ENCODE results near the gene TMX2.
"Not testable (repeated sequence)": the region's sequence is repeated elsewhere in the genome, so short reads cannot be mapped to it uniquely, and the experiment has no call there.

The TMX2 gene

DNA sequence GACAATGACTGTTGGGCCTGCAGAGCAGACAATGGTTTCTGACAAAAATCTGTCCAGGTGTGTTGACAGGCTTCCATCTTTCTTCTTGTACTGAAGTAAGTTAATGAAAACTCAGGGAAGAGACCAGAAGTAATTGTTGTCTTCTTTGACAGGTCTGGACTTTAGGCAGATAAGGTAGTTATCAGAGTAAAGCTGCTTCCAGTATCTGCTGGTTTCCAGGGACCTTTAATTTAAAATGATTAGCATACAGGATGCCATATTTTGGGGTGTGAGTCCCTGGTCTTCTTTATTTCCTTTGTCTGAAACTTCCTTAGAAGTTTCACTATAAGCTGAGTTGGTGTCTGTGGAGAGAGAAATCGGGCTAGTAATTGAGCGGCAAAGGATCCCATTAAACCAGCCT is 1.4 kb downstream of the TMX2 start:
- no peak for DNase-seq (ENCODE audit: low read depth)

DNA sequence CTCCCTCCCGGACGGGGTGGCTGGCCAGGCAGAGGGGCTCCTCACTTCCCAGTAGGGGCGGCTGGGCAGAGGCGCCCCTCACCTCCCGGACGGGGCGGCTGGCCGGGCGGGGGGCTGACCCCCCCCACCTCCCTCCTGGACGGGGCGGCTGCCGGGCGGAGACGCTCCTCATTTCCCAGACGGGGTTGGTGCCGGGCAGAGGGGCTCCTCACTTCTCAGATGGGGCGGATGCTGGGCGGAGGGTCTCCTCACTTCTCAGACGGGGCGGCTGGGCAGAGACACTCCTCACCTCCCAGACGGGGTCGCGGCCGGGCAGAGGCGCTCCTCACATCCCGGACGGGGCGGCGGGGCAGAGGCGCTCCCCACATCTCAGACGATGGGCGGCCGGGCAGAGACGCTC is 4.3 kb downstream of the TMX2 start:
- DNase-seq (ENCODE audit: low read depth) = not testable (repeated sequence)

DNA sequence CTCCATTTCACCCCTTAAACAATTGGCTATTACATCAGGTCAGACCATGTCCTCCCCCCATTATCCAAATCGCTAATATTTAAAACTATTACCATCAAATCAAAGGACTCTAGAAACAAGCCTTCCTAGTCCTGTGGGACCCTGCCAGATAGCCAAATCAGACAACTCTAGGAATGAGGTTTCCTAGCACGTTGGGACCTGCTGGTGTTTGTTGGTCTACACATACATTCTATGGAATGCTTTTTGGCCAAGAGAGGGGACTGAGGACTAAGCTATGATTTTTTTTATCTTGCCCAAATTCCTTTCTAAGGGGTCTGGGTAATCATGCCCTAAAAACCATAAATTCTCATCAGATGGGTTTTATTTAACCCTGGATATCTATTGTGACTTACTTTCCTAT is 14.8 kb downstream of the TMX2 start:
- DNase-seq (ENCODE audit: low read depth) = no peak

DNA sequence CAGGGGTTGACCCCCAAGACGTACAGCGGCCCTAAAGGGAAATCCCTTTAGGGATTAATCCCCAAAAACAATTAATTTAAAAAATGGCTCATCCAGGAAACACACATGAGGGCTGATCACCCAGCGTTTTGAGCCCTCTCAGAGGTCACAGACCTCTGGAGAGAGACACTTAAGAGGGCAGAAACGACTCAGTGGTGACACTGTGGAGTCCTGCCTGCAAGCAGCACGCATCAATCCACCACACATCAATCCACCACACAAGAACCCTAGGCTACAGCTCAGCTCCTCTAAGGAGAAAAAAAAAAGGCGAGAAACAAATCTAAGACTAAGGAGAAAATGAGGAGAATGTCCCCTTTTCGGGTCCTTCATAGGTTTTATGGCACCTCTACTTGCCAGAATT is 16.4 kb downstream of the TMX2 start:
- DNase-seq (ENCODE audit: low read depth) = no peak

DNA sequence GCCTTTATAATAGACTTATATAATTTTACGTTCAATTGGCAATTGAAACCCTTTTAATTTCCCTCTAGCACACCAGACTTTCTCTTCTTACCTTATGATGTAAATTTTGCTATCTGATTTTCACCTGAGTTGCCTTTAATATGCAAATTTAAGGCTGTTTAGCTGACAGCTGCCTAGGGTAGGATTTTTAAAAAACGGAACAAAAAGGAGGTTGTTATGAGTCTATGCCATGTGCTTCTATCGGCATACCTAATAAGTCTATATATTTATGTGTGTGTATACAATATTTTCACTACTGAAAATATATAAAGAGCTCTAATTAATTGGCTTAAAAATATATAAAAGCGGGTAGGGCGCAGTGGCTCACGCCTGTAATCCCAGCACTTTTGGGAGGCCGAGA is 17.1 kb downstream of the TMX2 start:
- no peak for DNase-seq (ENCODE audit: low read depth)

DNA sequence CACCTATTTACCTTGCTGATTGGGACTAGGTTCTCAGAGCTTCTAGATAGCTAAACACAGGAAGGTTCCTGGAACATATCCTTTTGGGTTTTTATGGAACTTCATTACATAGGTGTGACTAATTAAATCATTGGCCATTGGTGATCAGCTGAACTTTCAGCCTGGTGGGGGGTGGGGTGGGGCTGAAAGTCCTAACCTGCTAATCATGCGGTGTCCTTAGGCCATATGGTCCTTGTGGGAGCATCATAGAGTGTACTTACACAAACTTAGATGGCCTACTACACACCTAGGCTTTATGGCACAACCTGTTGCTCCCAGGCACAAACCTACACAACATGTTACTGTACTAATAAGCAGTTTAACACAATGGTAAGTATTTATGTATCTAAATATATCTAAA is 20.3 kb downstream of the TMX2 start:
- no peak for DNase-seq (ENCODE audit: low read depth)

DNA sequence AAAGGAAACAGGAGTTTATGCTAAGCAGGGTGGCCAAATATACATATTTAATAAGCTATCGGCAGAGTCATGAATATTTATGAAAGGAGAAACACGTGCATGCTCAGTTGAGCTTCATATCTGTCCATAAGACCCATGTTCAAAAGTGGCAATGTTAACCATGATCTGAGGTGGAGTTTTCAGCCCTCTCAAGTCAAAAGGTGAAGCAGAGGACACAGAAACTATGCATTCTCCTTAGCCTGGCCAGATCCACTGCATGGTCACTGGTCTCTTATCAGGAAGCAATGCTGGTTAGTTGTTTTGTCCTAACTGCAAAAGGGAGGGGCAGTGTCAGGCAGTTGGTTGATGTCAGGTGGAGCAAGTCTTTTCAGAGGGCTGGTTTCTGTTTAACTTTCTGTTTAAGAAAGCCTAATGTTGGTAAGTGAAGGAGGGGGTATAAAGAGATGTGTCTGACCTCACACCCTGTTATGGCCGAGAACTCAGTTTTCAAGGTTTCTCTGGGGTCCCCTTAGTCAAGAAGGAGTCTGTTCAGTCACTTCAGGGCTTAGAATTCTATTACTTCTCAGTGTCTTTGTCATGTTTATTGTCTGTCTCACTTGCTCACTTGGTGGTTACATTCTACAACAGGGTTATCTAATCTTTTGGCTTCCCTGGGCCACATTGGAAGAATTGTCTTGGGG is 23.4 kb downstream of the TMX2 start:
- no peak for DNase-seq (ENCODE audit: low read depth)

DNA sequence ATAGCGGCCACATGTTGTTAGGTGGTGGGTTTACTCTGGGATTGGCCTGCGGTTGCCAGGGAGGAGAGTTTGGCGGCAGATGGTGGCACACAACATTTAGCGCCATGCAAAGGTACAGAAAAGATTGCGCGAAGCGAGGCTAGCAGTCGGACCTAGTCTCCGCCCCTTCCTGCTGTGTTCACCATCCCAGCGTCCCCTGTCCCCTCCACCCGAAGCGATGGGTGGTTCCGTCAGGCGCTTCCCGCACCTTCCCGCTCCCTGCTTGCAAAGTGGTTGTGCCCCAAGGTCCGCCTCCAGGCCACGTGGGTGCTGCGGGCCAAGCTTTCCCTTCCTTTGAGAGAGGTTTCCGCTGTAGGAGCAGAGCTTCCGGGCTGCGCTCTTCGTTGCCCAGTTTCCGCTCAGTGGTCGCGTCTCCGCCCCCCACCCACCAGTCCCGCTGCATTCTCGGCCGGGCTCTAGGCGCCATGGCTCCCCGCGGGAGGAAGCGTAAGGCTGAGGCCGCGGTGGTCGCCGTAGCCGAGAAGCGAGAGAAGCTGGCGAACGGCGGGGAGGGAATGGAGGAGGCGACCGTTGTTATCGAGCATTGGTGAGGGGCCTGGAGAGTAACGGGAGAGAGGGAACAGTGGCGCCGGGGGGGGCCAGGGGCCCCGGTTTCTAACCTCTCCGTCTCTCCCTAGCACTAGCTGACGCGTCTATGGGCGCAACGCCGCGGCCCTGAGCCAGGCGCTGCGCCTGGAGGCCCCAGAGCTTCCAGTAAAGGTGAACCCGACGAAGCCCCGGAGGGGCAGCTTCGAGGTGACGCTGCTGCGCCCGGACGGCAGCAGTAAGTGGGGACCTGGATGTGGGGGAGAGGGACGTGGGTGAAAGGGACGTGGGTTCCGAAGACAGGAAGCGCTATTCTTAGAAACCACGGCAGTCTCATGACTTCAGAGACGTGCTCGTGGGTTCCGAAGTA is 29.0 kb downstream of the TMX2 start, which contains the start of gene SELENOH:
Gene SELENOH (plus strand): TSS at position 360 of the 955 bp plus-strand sequence. CDS start 105 bp downstream, at position 465.
- peak; percentile 96 for DNase-seq (ENCODE audit: low read depth)

DNA sequence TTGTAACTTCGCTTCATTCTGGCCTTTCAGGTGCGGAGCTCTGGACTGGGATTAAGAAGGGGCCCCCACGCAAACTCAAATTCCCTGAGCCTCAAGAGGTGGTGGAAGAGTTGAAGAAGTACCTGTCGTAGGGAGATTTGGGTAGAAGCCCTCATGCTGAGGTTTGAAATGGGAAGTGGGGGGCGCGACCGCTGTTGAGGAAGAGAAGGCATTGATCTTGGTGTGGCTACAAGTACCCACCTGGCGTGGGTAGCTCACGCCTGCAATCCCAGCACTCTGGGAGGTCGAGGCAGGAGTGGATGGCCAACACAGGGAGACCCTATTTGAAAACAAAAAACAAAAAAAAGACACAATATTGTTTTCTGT is 29.7 kb downstream of the TMX2 start:
- DNase-seq (ENCODE audit: low read depth) = no peak

DNA sequence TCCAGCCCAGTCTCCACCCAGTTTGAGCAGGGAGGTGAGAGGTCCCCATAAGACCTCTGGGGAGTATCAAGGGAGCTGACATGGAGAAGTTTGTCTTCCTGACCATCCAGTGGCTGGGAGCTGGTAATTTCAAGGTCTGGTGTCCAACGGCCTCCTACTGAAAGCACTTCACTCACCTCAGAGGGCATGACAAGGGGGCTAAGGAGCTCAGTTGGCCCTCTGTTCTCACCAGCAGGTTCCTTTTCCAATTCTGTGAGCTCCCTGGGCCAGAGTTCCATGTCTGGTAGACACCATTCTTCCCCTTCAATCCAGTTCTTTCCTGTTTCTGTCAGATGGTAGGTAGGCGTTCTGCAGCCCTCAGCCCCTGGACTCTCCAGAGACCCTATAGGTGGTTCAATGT is 32.0 kb downstream of the TMX2 start:
- DNase-seq (ENCODE audit: low read depth) = no peak

DNA sequence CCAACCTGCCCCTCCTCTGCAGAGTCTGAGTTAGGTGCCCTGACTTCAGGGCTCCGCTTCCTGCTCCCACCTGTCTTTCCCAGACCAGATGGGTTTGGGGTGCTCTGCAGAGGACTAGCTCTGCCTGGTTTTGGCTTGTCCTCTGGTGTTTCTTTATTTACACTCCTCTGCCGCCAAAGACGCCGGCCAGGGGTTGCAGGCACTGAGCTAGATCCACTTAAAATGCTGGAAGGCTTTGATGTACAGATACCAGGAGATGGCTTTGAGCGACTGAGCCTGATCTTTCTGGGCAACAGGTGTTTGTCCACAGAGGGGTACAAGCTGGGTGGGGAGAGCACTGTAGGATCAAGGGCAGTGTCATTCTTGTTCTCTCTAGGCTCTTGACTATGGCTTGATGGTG is 32.8 kb downstream of the TMX2 start:
- no peak for DNase-seq (ENCODE audit: low read depth)

DNA sequence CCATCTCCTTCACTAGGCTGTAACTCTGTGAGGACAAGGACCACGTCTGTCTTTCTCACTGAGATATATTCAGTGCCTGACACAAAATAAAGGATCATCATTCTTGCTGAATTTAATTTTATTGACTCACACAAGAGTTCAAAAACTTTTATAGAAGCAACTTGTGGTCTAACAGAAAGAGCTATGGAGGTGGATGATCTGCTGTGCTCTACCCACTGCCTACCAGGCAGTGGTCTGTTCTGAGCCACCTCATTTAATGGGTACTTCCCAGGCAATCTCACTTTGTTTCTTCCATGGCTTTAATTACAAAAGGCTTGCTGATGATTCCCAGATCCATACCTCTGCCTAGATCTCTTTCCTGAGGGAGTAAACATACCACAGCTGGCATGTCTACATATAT is 34.5 kb downstream of the TMX2 start:
- no peak for DNase-seq (ENCODE audit: low read depth)

DNA sequence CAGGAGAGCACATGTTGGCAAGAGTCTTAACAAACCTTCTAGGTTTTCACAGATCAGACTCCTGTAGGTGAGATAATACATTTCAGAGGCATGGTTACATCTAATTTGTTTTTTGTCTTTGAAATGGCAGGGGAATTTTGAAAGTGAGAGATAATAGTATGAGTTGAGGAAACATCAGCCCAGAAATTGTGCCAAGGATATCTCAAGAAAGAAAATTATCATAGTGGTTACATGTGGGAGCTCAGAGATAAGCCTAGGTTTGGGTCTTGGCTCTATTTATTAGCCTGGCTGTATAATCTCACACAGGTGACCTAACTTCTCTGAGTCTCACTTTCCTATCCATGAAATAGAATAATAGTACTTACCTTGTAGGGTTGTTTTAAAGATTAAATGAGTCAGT is 38.8 kb downstream of the TMX2 start:
- no peak for DNase-seq (ENCODE audit: low read depth)

DNA sequence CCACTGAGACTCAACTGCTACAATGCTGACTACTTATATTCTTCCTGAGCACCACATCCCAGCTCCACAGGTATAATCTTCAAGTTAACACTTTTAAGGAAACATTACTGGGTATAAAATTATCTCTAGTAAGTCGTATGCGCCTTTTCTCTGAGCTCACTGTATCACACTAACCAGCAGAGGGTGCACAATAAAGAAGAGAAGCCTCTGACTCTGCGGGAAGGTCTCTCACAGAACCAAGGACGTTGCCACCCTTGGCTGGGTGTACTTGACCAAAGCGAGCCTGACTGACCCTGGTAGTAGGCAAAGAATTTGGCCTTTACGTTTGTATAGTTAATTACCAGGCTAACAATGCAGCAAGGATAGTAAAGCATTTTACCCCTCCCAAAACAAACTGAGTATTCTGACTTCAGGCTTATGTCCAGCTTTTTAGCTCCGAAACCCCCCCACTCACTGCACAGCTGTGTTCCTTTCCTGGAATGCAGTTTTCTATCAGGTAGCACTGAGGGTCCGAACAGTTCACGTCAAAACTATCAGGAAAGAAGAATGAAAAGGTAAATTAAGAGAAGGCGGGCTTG is 39.4 kb downstream of the TMX2 start, which contains the start of gene BTBD18:
Gene BTBD18 (minus strand): TSS at position 144 of the 578 bp plus-strand sequence. CDS start 631 bp downstream, outside the sequence.
- DNase-seq (ENCODE audit: low read depth) = no peak

DNA sequence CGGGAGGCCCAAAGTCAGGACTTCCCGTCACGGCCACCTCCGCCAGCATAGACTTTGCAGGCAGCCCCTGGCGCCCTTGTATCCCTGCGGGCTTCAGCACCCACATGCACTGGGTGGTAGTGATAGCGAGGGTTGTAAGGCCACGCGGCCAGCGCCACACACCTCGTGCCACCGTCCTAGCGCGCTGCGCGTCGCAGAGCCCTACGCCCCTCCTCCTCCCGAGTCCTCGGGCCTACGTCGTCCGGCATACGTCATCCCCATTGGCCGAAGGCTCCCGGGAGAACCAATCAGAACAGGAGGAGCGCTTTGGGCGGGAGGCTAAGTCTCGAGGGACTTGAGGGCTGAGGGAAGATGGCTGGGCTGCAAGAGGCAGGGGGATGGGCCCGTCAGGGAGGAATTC is 40.6 kb downstream of the TMX2 start:
- DNase-seq (ENCODE audit: low read depth) = no peak

DNA sequence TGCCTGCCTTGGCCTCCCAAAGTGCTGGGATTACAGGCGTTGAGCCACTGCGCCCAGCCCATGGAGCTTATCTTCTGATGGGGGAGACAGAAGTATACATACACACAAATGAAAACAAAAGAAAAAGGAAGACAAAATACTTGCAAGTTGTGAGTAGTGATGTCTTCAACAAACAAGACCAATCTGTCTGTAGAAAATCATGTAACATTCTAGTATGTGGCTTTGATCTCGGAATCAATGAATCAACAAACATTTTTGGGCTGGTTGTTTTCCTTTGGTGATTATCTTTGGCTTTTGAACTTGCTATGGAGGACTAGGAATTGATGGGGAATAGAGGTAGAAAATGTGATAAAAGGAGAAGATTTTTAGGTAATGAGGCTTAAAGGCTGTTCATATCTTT is 45.8 kb downstream of the TMX2 start:
- no peak for DNase-seq (ENCODE audit: low read depth)

DNA sequence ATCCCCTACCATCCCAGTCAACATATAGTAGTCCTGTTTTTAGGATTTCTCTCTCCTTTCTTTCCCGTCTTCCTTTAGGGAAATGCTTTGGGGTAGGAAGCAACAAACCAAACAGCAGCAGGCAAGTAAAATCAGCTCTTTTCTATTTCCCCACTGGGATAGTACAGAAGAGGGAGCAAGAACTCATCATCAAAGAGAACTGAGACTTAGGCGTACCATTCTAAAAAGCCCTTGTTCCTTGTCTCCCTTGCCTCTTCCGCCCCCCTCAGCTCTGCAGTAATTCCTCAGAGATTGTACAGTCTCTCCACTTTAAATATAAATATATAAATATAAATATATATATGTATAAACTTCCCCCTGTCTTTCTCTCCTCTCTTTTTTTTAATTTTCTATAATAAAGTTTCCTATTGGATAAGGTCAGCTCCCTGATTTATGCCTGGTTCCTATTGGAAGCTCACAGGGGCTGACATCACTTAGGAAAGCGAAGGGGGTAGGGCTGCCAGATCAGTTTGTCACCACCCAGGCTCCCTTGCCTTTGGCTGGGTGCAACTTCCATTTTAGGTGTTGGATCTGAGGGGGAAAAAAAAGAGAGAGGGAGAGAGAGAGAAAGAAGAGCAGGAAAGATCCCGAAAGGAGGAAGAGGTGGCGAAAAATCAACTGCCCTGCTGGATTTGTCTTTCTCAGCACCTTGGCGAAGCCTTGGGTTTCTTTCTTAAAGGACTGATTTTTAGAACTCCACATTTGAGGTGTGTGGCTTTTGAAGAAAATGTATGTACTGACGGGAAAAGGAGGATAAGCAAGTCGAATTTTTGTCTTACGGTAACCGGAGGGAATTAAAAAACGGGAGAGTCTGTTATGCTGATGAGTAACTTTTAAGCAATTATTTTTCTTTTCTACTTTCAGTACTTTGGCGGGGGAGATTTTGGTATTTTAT is 49.2 kb downstream of the TMX2 start, which contains the start of gene CTNND1:
Gene CTNND1 (plus strand): TSS at position 502 of the 934 bp plus-strand sequence. CDS start 29,677 bp downstream, outside the sequence.
- no peak for DNase-seq (ENCODE audit: low read depth)

DNA sequence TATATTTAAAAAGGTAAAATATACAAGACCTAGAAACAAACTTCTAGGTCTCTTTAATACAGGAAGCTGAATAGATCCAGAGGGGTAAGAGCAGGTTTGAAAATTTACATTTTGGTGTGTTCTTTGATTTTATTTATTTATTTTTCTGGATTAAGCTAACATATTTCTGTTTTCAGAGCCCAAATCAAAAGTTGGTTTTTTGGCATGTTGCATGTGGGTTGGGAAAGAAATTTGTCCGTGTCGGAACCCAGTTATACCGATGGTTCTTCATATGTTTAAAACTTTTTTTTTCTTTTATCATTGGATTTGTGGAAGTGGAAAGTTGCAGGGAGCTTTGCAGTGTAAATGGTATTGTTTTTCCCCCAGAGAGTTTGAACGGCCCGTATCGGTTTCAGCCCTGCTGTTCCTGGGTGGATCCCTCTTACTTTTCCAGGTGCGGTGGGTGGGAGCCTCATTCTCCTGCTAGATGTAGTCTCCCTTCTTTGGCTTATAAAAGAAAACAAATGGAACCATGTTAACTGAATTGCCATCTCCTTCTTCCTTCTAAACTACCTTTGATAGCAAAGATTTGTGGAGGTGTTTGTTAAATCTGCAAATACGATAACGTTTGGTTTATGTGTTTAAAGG is 50.0 kb downstream of the TMX2 start:
- DNase-seq (ENCODE audit: low read depth) = no peak

DNA sequence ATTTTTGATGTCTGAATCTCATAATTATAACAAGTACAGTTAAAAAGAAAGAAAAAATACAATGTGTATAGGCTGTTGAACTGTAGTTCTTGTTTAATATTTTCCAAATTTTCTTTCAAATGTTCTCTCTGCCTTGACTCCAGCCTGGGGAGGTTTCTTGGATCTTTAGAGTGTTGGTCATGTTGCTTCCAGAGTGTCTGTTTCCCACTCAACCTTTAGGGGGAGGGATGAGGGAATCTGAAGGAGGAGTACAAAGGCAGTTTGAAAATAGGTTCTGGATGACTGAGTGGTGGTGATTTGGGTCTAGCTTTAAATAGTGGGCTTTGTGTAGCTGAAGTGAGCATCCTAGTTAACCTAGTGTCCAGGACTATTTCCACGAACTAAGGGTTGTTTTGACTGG is 51.2 kb downstream of the TMX2 start:
- no peak for DNase-seq (ENCODE audit: low read depth)

DNA sequence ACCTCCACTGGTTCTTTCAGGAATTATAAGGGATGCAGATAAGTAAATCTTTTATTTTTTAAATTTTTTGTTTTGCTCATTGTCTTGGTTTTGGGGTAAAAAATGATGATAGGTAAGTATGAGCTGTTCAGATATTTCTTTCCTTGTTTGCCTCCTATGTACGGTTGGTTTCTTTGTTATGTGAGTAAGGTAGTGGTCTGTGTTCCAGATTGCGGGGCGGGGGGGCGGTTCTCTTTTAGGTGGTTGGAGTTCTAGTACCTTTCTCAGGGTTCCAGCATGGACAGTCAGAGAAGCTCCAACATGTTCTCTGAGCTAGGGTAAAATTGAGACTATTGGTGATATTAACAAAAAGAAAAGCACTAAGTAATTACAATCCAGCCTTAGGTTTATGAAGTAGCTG is 51.6 kb downstream of the TMX2 start:
- no peak for DNase-seq (ENCODE audit: low read depth)

DNA sequence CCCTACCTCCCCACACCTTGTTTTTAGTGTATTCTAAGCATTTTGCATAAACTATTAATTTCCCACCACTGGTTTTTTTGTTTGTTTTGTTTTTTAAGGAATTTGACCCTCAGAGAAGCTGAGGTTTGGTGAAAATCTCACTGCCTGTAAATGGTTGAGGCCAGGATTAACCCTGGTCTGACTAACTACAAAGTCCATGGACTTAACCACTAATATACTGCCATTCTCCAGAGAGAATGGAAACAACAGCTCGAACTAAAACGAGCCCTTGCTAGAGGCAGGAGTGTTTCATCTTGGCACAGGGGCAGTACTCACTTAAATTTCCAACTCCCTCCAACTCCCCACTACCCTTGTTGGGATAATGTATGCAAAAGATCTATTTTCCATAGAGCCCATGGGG is 52.2 kb downstream of the TMX2 start:
- no peak for DNase-seq (ENCODE audit: low read depth)

All from activated T-cell treated with anti-CD3 and anti-CD28 coated beads for 24 hours (primary cell).